GM19455 (cell line): ENCODE data around the gene HEXIM2.
"Not testable (repeated sequence)": the region's sequence is repeated elsewhere in the genome, so short reads cannot be mapped to it uniquely, and the experiment has no call there.

ENCODE experiments used
- ATAC-seq: cut with Tn5 transposase; IDR thresholded peaks from one replicate; pipeline ENCODE4 v1.9.1; 2021; ENCODE audit not compliant: unreplicated experiment

HEXIM2 gene, protein sequence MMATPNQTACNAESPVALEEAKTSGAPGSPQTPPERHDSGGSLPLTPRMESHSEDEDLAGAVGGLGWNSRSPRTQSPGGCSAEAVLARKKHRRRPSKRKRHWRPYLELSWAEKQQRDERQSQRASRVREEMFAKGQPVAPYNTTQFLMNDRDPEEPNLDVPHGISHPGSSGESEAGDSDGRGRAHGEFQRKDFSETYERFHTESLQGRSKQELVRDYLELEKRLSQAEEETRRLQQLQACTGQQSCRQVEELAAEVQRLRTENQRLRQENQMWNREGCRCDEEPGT

DNA sequence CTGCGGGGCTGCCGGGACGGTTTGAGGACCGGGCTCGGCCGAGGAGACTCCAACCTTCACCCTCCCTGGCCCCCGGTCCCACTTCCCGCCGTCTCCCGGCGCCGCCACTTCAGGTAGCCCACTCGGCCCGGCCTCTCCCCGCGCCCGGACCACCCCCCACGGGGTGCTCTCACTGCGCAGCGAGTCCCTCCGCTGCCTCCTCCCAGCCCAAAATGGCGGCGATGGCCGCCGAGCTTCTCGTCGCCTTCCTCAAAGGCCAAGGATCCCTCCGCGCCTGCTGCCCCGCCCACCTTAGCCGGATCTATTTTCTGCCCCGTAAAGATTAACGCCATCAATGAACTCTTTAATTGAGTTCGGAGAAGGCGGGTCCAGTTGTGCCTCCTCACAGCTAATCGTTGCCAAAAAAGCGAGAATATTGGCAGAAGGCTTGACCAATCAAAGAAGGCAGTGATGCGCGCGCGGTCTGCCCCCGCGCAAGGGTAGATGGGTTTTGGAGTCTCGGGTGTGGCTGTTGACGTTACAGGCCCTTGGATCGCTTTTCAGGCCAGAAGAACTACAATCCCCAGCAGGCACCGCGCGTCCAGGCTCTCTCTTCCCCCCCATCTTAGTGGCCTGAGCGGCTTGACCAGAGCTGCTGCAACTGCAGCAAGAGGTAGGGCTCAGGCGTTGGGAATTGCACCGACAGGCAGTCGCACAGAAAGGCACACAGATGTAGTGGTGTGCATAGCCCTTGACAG lies at the start of gene HEXIM2:
Gene HEXIM2 (plus strand): TSS at position 588 of the 737 bp plus-strand sequence. CDS start 919 bp downstream, outside the sequence.
- ATAC-seq, result peak; percentile 83

DNA sequence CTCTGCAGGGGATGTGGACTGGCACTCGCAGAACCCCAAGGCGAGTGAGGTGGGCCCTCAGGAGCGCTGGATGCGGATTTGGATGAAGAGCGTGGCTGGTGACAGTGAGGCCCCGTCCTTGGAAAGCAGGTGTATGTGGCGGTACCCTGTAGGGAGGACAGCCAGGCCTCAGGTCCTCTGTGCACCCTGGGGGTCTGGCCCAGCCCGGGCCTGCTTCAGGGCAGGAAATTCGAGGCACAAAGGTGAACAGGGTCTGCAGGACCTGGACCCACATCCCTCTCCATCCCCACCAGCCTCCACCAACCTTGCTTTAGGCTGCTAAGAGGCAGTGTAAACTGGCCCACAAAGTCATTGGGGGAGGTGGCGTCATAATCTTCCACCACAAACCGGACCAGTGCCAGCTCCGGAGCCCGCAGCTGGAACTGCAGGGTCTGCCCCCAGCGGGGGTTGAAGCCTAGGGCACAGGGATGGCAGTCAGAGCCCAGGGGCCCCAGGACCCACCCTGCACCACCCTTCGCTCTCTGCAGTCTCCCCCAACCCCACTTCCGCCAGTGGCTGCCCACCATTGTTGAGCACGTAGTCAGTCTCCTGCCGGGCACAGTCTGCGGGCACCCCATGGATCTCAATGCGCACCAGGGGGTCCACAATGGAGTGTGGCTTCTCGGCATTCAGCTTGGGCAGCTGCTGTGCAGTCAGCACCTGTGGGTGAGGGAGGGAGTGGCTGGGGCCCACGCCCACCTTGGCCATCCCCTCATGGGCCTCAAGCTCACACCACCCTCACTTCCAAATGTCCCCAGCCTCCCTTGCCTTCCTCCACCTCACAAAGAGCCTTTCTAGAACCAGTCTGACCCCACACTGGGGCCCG lies 48.9 kb upstream of the HEXIM2 start:
- ATAC-seq, result no peak

DNA sequence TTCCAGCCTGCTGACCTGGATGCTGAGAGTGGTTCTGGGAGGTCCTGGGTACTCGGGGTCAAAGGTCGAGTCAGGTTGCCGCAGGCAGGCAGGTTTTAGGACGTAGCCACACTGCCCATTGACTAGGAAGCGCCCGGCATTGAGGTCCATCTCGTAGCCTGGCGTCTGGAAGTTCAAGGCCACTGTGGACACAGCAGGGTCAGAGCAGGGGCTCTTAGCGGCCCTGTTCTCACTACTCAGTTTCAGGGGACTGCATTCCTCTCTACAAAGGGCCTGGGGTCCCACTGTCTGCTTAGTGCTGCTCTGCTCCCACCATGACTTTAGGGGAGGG lies 48.3 kb upstream of the HEXIM2 start:
- ATAC-seq, result no peak

DNA sequence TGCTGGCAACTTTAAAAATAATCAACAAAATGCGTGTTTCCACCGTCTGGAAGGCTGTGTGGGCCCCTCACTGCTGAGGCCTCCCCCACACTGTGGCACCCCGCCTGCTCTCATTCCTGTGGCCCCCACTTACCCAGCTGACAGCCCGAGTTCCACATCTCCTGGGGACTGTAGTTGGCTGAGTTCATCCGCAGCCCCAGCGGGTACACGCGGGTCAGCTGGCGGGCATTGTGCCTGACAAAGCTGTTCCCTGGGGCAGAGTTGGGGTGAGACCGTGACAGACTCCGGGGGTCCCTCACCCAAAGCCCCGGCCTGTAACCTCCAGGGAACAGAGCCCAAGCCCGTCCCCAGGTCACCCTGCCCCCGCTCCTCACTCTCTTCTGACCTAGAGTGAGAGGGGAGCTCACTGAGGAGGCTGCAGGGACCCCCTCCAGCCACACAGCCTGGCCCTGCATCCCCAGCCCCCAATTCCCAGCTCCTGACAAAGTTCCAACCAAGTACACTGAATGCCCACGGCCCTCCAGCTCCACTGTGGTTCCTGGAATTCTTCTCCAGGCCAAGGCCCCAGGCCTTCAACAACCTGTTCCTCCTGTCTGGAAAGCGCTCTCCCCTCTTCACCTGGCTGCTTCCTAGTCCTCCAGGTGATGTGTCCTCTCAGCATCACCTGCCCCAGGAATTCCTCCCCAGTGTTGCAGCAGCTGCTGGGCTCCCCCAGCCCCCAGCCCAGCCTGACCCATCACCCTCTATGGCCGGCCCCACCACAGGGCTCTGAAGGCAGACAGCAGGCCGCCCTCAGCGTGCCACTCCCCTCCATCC lies 47.4 kb upstream of the HEXIM2 start:
- ATAC-seq, result no peak

- no peak for ATAC-seq
These were observed 46.6 kb upstream of the HEXIM2 start for GRCh38 chr17:45115015-45115625.

- ATAC-seq, result no peak
These were observed 45.8 kb upstream of the HEXIM2 start for GRCh38 chr17:45115871-45116270.

DNA sequence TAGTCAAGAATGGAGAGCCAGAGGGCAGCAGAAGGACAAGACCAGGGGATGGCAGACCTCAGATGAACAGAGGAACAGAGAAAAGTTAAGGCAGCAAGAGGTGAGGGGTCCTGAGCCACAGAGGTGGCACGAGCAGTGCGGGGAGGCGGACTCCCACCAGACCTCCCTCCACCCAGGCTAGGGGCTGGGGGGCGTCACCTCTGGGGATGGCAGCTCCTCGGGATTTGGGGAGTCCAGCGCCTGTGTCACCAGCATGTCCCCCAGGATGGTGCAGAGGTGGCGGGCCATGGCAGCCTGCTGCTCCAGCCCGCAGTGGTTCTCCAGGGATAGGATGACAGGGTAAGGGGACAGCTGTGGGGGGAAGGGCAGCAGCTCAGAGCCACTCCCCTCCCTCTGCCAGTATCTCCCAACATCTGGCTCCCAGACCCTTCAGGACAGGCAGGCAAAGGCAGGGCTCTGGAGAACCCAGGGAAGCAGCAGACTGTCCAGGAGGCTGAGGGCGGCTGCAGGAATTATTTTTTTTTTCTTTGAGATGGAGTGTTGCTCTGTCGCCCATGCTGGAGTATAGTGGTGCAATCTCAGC lies 45.1 kb upstream of the HEXIM2 start:
- no peak for ATAC-seq

- ATAC-seq, result no peak
These were observed 44.3 kb upstream of the HEXIM2 start for GRCh38 chr17:45117334-45117733.

GRCh38 chr17:45117848-45118646 lies 43.6 kb upstream of the HEXIM2 start:
- no peak for ATAC-seq

GRCh38 chr17:45118691-45119090 lies 43.0 kb upstream of the HEXIM2 start:
- no peak for ATAC-seq

DNA sequence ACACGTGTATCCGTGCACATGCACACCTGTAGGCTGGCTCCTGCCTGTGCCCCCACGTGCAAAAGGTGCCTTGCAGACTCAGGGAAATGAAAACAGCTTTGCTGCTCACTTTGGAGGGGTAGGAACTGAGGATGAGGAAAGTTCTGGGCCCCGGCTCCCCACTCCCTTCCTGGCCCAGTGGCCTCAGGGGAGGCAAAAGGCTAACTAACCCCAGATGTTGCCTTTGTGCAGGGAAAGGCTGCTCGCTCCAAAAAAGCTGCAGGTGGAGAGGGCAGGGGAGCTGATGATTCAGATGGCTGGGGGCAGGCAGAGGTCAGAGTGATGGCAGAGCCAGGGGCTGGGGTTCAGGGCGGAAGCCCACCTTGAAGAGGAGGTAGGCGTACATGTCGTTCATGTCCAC lies 41.7 kb upstream of the HEXIM2 start:
- ATAC-seq, result no peak

DNA sequence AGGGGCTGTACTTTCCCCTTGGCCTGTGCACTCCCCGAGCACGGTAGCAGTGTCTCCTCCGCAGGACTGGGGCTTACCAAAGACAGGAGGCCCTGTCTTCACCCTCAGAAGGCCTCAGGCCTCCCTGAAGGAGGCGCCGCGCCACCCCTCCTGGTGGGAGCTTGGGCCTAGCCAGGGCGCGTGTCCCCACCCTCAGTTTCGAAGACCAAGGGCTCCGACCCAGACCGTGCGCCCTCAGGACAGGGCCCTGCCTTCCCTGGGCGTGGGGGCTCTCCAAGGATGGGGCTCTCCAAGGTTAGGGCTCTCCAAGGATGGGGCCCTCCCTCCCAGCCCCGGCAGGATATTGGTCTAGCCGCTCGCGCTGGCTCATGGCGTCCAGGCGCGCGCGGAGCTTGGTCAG lies 41.1 kb upstream of the HEXIM2 start:
- ATAC-seq, result no peak

GRCh38 chr17:45121055-45121454 lies 40.6 kb upstream of the HEXIM2 start:
- no peak for ATAC-seq

DNA sequence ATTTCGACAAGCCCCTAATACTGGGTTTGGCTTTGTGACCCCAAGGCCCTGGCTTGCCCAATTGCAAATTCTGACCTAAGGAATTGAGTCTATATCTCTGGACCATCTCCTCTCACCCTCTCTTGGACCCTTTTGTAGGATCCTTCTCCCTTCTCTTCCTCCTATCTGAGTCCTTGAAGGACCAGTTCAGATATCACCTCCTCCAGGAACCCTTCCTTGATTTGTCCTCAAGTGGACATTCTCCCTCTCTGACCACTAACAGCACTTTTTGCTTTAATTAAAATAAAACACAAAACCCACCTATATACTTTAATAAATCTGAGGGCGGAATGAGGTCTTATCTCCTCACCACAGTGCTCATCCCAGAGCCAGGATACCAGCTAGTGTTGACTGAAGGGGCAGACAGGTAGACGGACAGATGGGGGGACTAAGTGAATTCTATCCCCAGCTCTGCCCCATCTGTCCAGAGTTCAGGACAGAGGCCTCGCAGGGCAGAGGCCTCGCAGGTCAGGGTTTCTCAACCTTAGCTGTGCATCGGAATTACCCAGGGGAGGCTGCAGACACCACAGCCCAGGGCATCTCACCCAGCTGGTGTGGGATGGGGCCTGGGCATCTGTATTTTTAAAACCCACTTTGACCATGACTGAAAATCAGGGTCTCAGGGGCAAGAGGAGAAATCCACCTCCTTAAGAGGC lies 38.5 kb upstream of the HEXIM2 start:
- ATAC-seq, result no peak

GRCh38 chr17:45123930-45124796 lies 37.5 kb upstream of the HEXIM2 start:
- no peak for ATAC-seq

- not testable (repeated sequence) for ATAC-seq
These were observed 36.9 kb upstream of the HEXIM2 start for GRCh38 chr17:45124797-45125122.

DNA sequence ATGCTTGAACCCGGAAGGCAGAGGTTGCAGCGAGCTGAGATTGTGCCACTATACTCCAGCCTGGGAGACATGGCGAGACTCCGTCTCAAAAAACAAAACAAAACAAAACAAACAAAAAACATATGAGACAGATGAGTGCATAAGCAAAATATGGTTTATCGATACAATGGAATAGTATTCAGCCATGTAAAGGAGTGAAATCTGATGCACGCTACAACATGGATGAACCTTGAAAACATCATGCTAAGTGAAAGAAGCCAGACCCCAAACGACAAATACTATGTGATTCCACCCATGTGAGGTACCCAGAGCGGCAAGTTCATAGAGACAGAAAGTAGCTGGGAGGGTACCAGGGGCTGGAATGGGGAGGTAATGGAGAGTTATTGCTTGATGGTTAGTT lies 36.2 kb upstream of the HEXIM2 start:
- ATAC-seq, result no peak

- ATAC-seq, result no peak
These were observed 34.5 kb upstream of the HEXIM2 start for GRCh38 chr17:45127207-45127547.
